ENCODE data around the gene CDCA3. TPM values are rescaled to one million over a fixed set of nuclear protein-coding genes. Genes with fewer than 3 reads are reported as not detected.

The CDCA3 gene
- total RNA-seq, 5 donors from 2014 or later (not counting 1 experiment from before 2014, with no cell fraction given), result 1.1 to 2.7 (median 2.0) TPM

DNA sequence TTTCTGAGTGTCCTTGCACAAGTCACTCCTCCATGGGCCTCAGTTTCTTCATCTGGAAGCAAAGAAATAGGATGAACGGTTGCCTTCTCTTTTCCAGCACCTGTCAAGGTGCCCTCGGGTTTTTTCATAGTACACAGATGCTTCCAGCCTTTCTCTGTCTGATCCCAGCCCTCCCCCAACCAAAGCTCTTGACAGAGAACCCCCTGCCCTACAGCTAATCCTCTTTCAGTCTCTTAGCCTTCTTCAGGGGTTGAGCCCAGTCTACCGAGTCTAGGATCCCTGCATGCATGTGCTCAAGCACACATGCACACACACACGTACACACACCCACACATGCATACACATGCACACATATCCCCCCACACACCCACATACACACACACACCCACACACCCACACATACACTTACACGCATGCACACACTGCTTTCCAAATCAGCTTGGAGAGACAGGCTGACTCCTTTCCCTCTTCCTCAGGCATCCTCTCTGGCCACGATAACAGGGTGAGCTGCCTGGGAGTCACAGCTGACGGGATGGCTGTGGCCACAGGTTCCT, 4.7 kb downstream of the CDCA3 start:
- WGBS (ENCODE audit: insufficient coverage), result 92% methylated on average over 5 of the region's 7 CpGs
- no peak overlapping the region for H3K4me3 ChIP-seq (ENCODE audit: control insufficient read depth in 1 of 2, extremely low read depth in 1 of 2, low read length in 1 of 2)
- no peak overlapping the region for H3K27ac ChIP-seq (ENCODE audit: low read length)
- peak overlapping the region in 1 of 2 donors; percentile 6 for H3K27ac Mint-ChIP-seq
- H3K36me3 Mint-ChIP-seq, result no peaks in the 10 kb centered on the region
- no peaks in the 10 kb centered on the region for H3K36me3 ChIP-seq (ENCODE audit: control insufficient read depth in 2 of 2, extremely low read depth in 1 of 2, insufficient read depth in 1 of 2, low read length in 1 of 2)
- peaks cover 3 to 13% (median 8%) of the 10 kb centered on the region in 3 donors for H3K4me1 Mint-ChIP-seq
- no peak for ATAC-seq (replicated peaks in 1 of 4)
- H3K27me3 ChIP-seq (replicated peaks in 1 of 2; ENCODE audit: control insufficient read depth in 2 of 2, extremely low read depth in 1 of 2, insufficient read depth in 2 of 2, low read length in 1 of 2), result no peaks in the 10 kb centered on the region
- no peaks in the 10 kb centered on the region for H3K9me3 ChIP-seq
- no peak overlapping the region for H3K4me3 Mint-ChIP-seq
- CTCF ChIA-PET, result no interaction called here
- H3K4me1 ChIP-seq (ENCODE audit: control insufficient read depth in 1 of 2, extremely low read depth in 1 of 2, insufficient read depth in 2 of 2, low read length in 2 of 2), result peaks cover 4 to 8% of the 10 kb centered on the region in 2 experiments
- H3K27me3 Mint-ChIP-seq, result no peaks in the 10 kb centered on the region
- no peaks in the 10 kb centered on the region for H3K9me3 Mint-ChIP-seq
- POLR2A ChIA-PET, result no interaction called here
- no peak for DNase-seq

DNA sequence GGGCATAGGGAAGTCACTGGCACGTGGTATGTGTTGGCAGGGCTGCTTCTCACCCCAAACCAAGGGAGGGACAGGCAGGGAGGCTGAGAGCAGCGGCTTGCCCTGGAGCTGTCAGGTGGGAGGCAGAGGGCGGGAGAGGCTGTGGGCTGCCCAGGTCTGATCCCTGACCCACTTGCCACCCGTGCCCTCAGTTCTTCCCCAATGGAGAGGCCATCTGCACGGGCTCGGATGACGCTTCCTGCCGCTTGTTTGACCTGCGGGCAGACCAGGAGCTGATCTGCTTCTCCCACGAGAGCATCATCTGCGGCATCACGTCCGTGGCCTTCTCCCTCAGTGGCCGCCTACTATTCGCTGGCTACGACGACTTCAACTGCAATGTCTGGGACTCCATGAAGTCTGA, 5.7 kb downstream of the CDCA3 start:
- ChIA-PET CTCF (no interaction called here), POLR2A (no interaction called here)
- H3K4me3 ChIP-seq (ENCODE audit: control insufficient read depth in 1 of 2, extremely low read depth in 1 of 2, low read length in 1 of 2), result no peak overlapping the region
- WGBS (ENCODE audit: insufficient coverage), result 94% methylated on average over 17 of the region's 17 CpGs
- Mint-ChIP-seq H3K4me3 (no peak overlapping the region), H3K36me3 (no peaks in the 10 kb centered on the region), H3K4me1 (peaks cover 0 to 7% (median 4%) of the 10 kb centered on the region in 3 donors), H3K27ac (no peak overlapping the region), H3K9me3 (no peaks in the 10 kb centered on the region), H3K27me3 (no peaks in the 10 kb centered on the region)
- DNase-seq (no peak), ATAC-seq (replicated peaks in 1 of 4) (no peak)
- no peaks in the 10 kb centered on the region for H3K9me3 ChIP-seq
- H3K4me1 ChIP-seq (ENCODE audit: control insufficient read depth in 1 of 2, extremely low read depth in 1 of 2, insufficient read depth in 2 of 2, low read length in 2 of 2), result no peaks in the 10 kb centered on the region
- no peak overlapping the region for H3K27ac ChIP-seq (ENCODE audit: low read length)
- no peaks in the 10 kb centered on the region for H3K36me3 ChIP-seq (ENCODE audit: control insufficient read depth in 2 of 2, extremely low read depth in 1 of 2, insufficient read depth in 1 of 2, low read length in 1 of 2)
- peaks cover 0 to 4% of the 10 kb centered on the region in 2 experiments for H3K27me3 ChIP-seq (replicated peaks in 1 of 2; ENCODE audit: control insufficient read depth in 2 of 2, extremely low read depth in 1 of 2, insufficient read depth in 2 of 2, low read length in 1 of 2)

DNA sequence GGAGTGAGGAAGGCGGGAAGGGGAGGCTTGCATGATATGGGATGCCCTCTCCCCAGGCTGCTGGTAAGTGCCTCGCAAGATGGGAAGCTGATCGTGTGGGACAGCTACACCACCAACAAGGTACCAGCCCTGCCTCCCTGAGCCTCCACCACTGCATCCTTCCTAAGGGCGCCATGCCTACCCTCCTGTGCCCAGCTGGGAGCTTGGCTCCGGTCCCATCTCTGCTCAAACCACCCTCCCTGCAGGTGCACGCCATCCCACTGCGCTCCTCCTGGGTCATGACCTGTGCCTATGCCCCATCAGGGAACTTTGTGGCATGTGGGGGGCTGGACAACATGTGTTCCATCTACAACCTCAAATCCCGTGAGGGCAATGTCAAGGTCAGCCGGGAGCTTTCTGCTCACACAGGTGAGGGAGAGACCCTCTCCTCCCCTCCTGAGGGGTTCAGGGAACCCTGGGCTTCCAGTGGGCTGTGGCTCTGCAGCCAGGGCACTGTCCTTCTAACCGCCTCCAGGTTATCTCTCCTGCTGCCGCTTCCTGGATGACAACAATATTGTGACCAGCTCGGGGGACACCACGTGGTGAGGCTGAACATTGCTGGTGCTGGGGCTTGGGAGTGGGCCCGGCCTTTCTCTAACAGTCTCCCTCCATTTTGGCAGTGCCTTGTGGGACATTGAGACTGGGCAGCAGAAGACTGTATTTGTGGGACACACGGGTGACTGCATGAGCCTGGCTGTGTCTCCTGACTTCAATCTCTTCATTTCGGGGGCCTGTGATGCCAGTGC, 7.8 kb downstream of the CDCA3 start:
- no peaks in the 10 kb centered on the region for H3K36me3 Mint-ChIP-seq
- no peaks in the 10 kb centered on the region for H3K9me3 Mint-ChIP-seq
- Histone ChIP-seq H3K4me3 (ENCODE audit: control insufficient read depth in 1 of 2, extremely low read depth in 1 of 2, low read length in 1 of 2) (no peak overlapping the region), H3K27ac (ENCODE audit: low read length) (no peak overlapping the region), H3K4me1 (ENCODE audit: control insufficient read depth in 1 of 2, extremely low read depth in 1 of 2, insufficient read depth in 2 of 2, low read length in 2 of 2) (no peaks in the 10 kb centered on the region), H3K9me3 (no peaks in the 10 kb centered on the region), H3K36me3 (ENCODE audit: control insufficient read depth in 2 of 2, extremely low read depth in 1 of 2, insufficient read depth in 1 of 2, low read length in 1 of 2) (no peaks in the 10 kb centered on the region), H3K27me3 (replicated peaks in 1 of 2; ENCODE audit: control insufficient read depth in 2 of 2, extremely low read depth in 1 of 2, insufficient read depth in 2 of 2, low read length in 1 of 2) (peaks cover 0 to 4% of the 10 kb centered on the region in 2 experiments)
- ChIA-PET CTCF (interaction anchor here in 1 of 2 donors (0.6 kb wide), 1 partner anchor 1395 kb away, joined by 3 read pairs; no protein-coding TSS in a partner anchor), POLR2A (interaction anchor here in 1 of 2 donors (0.6 kb wide), 2 partner anchors 10 to 228 kb away, joined by 3 read pairs; no protein-coding TSS in a partner anchor)
- H3K27me3 Mint-ChIP-seq, result no peaks in the 10 kb centered on the region
- no peak overlapping the region for H3K4me3 Mint-ChIP-seq
- H3K4me1 Mint-ChIP-seq, result no peaks in the 10 kb centered on the region
- ATAC-seq (replicated peaks in 1 of 4), result no peak
- no peak for DNase-seq
- H3K27ac Mint-ChIP-seq, result no peak overlapping the region
- WGBS (ENCODE audit: insufficient coverage), result 90% methylated on average over 13 of the region's 16 CpGs

DNA sequence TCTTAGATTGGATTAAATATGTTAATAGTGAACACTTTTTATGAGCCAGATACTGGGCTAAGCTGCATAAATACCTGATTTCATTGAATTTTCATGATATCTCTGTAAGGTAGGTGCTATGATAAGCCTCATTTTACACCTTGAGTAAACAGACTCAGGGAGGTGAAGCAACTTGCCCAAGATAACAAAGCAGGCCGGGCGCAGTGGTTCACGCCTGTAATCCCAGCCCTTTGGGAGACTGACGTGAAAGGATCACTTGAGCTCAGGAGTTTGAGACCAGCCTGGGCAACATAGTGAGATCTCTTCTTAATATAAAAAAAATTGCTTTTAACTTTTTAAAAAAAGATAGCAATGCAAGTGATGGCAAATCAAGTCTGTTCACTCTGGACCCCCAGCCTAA, 9.0 kb downstream of the CDCA3 start:
- no peaks in the 10 kb centered on the region for H3K9me3 ChIP-seq
- POLR2A ChIA-PET, result no interaction called here
- no peak for DNase-seq
- H3K4me3 ChIP-seq (ENCODE audit: control insufficient read depth in 1 of 2, extremely low read depth in 1 of 2, low read length in 1 of 2), result no peak overlapping the region
- H3K27ac ChIP-seq (ENCODE audit: low read length), result no peak overlapping the region
- Mint-ChIP-seq H3K27ac (no peak overlapping the region), H3K4me1 (no peaks in the 10 kb centered on the region), H3K9me3 (no peaks in the 10 kb centered on the region), H3K36me3 (no peaks in the 10 kb centered on the region), H3K27me3 (no peaks in the 10 kb centered on the region), H3K4me3 (no peak overlapping the region)
- H3K36me3 ChIP-seq (ENCODE audit: control insufficient read depth in 2 of 2, extremely low read depth in 1 of 2, insufficient read depth in 1 of 2, low read length in 1 of 2), result no peaks in the 10 kb centered on the region
- WGBS (ENCODE audit: insufficient coverage), result no CpG with 5 or more reads among the region's 4 CpGs
- ATAC-seq (replicated peaks in 1 of 4), result no peak
- CTCF ChIA-PET, result interaction anchor here (0.7 to 1.0 kb wide), 2 partner anchors 89 to 239 kb away, joined by 3 read pairs; partner anchors contain the start of gene MLF2 (in 1 of the 2)
- peaks cover 0 to 4% of the 10 kb centered on the region in 2 experiments for H3K27me3 ChIP-seq (replicated peaks in 1 of 2; ENCODE audit: control insufficient read depth in 2 of 2, extremely low read depth in 1 of 2, insufficient read depth in 2 of 2, low read length in 1 of 2)
- H3K4me1 ChIP-seq (ENCODE audit: control insufficient read depth in 1 of 2, extremely low read depth in 1 of 2, insufficient read depth in 2 of 2, low read length in 2 of 2), result no peaks in the 10 kb centered on the region

DNA sequence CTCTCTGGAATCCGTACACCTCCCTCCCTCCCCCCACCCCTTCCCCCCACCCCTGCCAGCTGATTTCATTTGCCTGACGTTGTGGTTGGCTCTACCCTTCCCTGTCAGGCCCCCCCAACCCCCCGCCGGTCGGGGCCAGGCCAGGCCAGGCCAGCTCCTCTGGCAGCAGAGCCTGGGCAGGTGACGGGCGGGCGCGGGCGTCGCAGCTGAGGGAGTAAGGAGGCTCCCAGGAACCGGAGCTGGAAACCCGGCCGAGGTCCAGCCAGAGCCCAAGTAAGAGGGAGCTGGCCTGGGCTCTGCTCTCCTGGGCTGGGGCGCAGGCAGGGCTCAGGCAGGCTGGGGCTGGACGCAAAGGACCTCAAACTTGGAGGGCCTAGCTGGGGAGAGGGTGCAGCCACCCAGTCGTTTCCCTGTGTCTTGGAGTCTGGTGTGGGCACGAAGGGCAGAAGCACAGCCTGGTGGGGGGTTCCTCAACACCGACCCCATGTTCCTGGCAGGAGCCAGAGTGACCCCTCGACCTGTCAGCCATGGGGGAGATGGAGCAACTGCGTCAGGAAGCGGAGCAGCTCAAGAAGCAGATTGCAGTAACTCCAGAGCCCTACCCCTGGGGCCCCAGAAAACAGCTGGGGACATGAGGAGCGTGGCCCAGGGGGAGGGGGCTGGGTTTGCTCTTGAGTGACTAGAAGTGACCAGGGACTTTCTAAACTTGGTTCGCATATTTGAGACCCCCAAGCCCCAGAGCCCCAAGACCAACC, 10.1 kb downstream of the CDCA3 start, which contains the start of gene GNB3:
GNB3 (plus strand) TSS at position 165 of the 755 bp plus-strand sequence; CDS start at position 528, 363 bp downstream.
- ChIA-PET POLR2A (interaction anchor here in 1 of 2 donors (0.6 kb wide), 1 partner anchor 489 kb away, joined by 3 read pairs; no protein-coding TSS in a partner anchor), CTCF (no interaction called here)
- H3K27me3 ChIP-seq (replicated peaks in 1 of 2; ENCODE audit: control insufficient read depth in 2 of 2, extremely low read depth in 1 of 2, insufficient read depth in 2 of 2, low read length in 1 of 2), result peaks cover 0 to 4% of the 10 kb centered on the region in 2 experiments
- H3K27ac ChIP-seq (ENCODE audit: low read length), result no peak within 1 kb of the TSS
- H3K36me3 Mint-ChIP-seq, result no peaks in the 10 kb centered on the region
- WGBS (ENCODE audit: insufficient coverage), result 87% methylated on average over 20 of the region's 24 CpGs
- DNase-seq (no peak), ATAC-seq (replicated peaks in 1 of 4) (no peak)
- H3K4me3 Mint-ChIP-seq, result no peak within 1 kb of the TSS
- H3K27me3 Mint-ChIP-seq, result no peaks in the 10 kb centered on the region
- no peaks in the 10 kb centered on the region for H3K36me3 ChIP-seq (ENCODE audit: control insufficient read depth in 2 of 2, extremely low read depth in 1 of 2, insufficient read depth in 1 of 2, low read length in 1 of 2)
- H3K4me1 Mint-ChIP-seq, result peaks cover 0 to 3% (median 0%) of the 10 kb centered on the region in 3 donors
- no peaks in the 10 kb centered on the region for H3K9me3 ChIP-seq
- peaks cover 0 to 2% of the 10 kb centered on the region in 2 experiments for H3K4me1 ChIP-seq (ENCODE audit: control insufficient read depth in 1 of 2, extremely low read depth in 1 of 2, insufficient read depth in 2 of 2, low read length in 2 of 2)
- H3K4me3 ChIP-seq (ENCODE audit: control insufficient read depth in 1 of 2, extremely low read depth in 1 of 2, low read length in 1 of 2), result no peak within 1 kb of the TSS
- H3K27ac Mint-ChIP-seq, result no peak within 1 kb of the TSS
- no peaks in the 10 kb centered on the region for H3K9me3 Mint-ChIP-seq

DNA sequence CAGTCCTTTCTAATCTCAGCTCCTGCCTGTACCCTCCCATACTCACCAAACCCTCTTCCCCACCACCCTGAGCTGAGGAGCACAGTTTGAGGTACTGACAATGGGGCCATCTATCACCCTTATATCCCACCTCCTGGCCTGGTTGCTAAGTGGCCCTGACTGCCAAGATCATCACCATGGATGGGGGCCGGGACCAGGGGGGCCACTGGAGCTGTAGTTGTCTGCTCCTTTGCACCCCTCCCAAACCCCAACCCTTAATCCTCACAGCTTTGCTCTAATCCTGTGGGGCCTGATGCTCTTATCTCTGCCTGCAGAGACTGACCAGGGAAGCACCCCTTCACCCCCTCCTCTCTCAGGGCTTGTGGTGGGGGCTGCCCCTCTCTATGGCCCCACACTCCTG, 10.8 kb downstream of the CDCA3 start:
- CTCF ChIA-PET, result no interaction called here
- ATAC-seq (replicated peaks in 1 of 4) (no peak), DNase-seq (no peak)
- Mint-ChIP-seq H3K27ac (no peak overlapping the region), H3K4me3 (no peak overlapping the region), H3K4me1 (peaks cover 2 to 7% (median 4%) of the 10 kb centered on the region in 3 donors), H3K9me3 (no peaks in the 10 kb centered on the region), H3K27me3 (no peaks in the 10 kb centered on the region), H3K36me3 (no peaks in the 10 kb centered on the region)
- Histone ChIP-seq H3K9me3 (no peaks in the 10 kb centered on the region), H3K4me3 (ENCODE audit: control insufficient read depth in 1 of 2, extremely low read depth in 1 of 2, low read length in 1 of 2) (no peak overlapping the region), H3K36me3 (ENCODE audit: control insufficient read depth in 2 of 2, extremely low read depth in 1 of 2, insufficient read depth in 1 of 2, low read length in 1 of 2) (no peaks in the 10 kb centered on the region), H3K27ac (ENCODE audit: low read length) (no peak overlapping the region), H3K4me1 (ENCODE audit: control insufficient read depth in 1 of 2, extremely low read depth in 1 of 2, insufficient read depth in 2 of 2, low read length in 2 of 2) (peaks cover 0 to 6% of the 10 kb centered on the region in 2 experiments), H3K27me3 (replicated peaks in 1 of 2; ENCODE audit: control insufficient read depth in 2 of 2, extremely low read depth in 1 of 2, insufficient read depth in 2 of 2, low read length in 1 of 2) (peaks cover 0 to 4% of the 10 kb centered on the region in 2 experiments)
- WGBS (ENCODE audit: insufficient coverage), result no CpG with 5 or more reads among the region's 1 CpG
- POLR2A ChIA-PET, result interaction anchor here in 1 of 2 donors (0.6 kb wide), 1 partner anchor 488 kb away, joined by 3 read pairs; no protein-coding TSS in a partner anchor
